Measurements from ENCODE around the gene HELQ.

HELQ gene

DNA sequence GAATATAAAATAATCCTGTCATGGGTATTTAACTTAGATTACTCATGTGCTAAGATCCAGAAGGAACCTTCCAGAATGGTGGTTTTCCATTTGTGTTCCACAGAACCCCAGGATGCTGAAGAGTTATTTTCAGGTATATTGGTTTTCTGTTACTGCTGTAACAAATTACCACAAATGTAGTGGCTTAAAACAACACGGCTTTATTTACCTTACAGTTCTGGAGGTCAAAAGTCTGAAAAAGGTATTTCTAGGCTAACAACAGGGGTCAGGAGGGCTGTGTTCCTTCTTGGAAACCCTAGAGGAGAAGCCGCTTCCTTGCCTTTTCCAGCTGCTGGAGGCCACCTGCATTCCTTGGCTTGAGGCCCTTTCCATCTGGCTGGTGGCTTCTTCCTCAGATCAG, 63.1 kb downstream of the HELQ start:
- H3K79me2 ChIP-seq (ENCODE audit: insufficient read depth, low read depth) = no peaks in the 10 kb centered on the region
- no peak overlapping the region for H3K4me2 ChIP-seq
- no peak overlapping the region for H3K27ac ChIP-seq
- no peaks in the 10 kb centered on the region for H4K20me1 ChIP-seq (ENCODE audit: insufficient read depth)
- no peaks in the 10 kb centered on the region for H3K27me3 ChIP-seq (ENCODE audit: insufficient read depth, low read depth)
- TF ChIP-seq, protein P1, sequence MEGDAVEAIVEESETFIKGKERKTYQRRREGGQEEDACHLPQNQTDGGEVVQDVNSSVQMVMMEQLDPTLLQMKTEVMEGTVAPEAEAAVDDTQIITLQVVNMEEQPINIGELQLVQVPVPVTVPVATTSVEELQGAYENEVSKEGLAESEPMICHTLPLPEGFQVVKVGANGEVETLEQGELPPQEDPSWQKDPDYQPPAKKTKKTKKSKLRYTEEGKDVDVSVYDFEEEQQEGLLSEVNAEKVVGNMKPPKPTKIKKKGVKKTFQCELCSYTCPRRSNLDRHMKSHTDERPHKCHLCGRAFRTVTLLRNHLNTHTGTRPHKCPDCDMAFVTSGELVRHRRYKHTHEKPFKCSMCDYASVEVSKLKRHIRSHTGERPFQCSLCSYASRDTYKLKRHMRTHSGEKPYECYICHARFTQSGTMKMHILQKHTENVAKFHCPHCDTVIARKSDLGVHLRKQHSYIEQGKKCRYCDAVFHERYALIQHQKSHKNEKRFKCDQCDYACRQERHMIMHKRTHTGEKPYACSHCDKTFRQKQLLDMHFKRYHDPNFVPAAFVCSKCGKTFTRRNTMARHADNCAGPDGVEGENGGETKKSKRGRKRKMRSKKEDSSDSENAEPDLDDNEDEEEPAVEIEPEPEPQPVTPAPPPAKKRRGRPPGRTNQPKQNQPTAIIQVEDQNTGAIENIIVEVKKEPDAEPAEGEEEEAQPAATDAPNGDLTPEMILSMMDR (conservative IDR thresholded peaks at IDR 0.05; ENCODE audit: low read depth, low read length) = no peak
- H2AFZ ChIP-seq (ENCODE audit: low read depth) = no peak overlapping the region
- H3K4me3 ChIP-seq (IDR thresholded peaks at IDR 0.05; ENCODE audit: insufficient read depth, low read depth, low read length) = no peak overlapping the region
- no peaks in the 10 kb centered on the region for H3K4me1 ChIP-seq (ENCODE audit: low read depth, poor library complexity, severe bottlenecking)
- no peak overlapping the region for H3K9ac ChIP-seq
- H3K36me3 ChIP-seq (ENCODE audit: insufficient read depth) = no peaks in the 10 kb centered on the region

DNA sequence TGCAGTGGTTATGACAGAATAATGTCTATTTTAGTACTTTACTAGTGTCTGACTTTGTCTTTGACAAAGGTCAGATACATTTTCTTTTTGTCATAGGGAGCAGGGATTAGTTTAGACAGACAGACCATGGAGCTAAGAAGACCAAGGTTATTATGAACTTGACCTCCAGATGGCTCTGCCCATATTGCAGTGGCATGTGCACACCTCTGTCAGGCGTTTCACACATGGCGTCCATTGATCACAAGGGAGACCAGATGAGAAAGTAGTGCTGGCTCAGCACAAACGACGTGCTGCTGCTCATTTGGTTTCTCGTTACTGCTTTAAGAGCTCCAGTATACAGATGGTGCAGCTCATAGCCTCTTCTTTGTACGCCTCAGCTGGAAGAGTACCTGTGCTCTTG, 64.7 kb downstream of the HELQ start:
- H3K9ac ChIP-seq = no peak overlapping the region
- no peaks in the 10 kb centered on the region for H4K20me1 ChIP-seq (ENCODE audit: insufficient read depth)
- TF ChIP-seq, protein P1 (conservative IDR thresholded peaks at IDR 0.05; ENCODE audit: low read depth, low read length) = no peak
- H3K4me2 ChIP-seq = no peak overlapping the region
- no peak overlapping the region for H3K27ac ChIP-seq
- H3K4me3 ChIP-seq (IDR thresholded peaks at IDR 0.05; ENCODE audit: insufficient read depth, low read depth, low read length) = no peak overlapping the region
- H3K27me3 ChIP-seq (ENCODE audit: insufficient read depth, low read depth) = no peaks in the 10 kb centered on the region
- no peaks in the 10 kb centered on the region for H3K4me1 ChIP-seq (ENCODE audit: low read depth, poor library complexity, severe bottlenecking)
- no peaks in the 10 kb centered on the region for H3K79me2 ChIP-seq (ENCODE audit: insufficient read depth, low read depth)
- H3K36me3 ChIP-seq (ENCODE audit: insufficient read depth) = no peaks in the 10 kb centered on the region
- no peak overlapping the region for H2AFZ ChIP-seq (ENCODE audit: low read depth)

DNA sequence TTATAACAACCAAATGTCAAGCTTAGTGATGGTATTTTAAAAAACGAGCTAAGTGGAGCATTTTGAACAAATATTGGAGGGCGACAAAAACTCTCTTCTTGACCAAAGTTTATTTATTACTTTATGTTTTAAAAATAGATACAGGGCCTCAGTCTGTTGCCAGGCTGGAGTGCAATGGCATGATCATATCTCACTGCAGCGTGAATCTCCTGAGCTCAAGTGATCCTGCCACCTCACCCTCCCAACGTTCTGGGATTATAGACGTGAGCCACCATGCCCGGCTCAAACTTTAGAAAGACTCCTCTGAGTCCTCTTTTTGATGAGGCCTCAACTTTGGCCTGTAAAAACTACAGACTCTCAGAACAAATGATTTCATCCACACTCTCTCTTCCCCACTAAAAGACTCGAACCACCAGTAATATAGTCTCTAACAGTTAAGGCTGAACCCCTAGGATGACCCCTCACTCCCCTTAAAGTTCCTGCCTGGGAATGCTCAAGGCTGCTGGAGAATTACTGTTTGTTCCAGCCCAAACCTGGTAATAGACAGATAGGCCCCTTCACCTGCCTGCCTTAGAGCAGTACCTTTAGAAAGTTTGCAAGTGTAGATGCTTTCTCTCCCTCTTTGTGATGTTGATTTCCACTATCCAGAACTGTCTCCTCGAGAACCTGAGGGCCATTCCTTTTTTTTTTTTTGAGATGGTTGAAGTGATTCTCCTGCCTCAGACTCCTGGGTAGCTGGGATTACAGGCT, 65.7 kb downstream of the HELQ start:
- no peaks in the 10 kb centered on the region for H4K20me1 ChIP-seq (ENCODE audit: insufficient read depth)
- H3K4me2 ChIP-seq = no peak overlapping the region
- H3K9ac ChIP-seq = no peak overlapping the region
- no peak overlapping the region for H3K4me3 ChIP-seq (IDR thresholded peaks at IDR 0.05; ENCODE audit: insufficient read depth, low read depth, low read length)
- no peaks in the 10 kb centered on the region for H3K36me3 ChIP-seq (ENCODE audit: insufficient read depth)
- H2AFZ ChIP-seq (ENCODE audit: low read depth) = no peak overlapping the region
- no peaks in the 10 kb centered on the region for H3K79me2 ChIP-seq (ENCODE audit: insufficient read depth, low read depth)
- H3K27me3 ChIP-seq (ENCODE audit: insufficient read depth, low read depth) = no peaks in the 10 kb centered on the region
- TF ChIP-seq, protein P1 (conservative IDR thresholded peaks at IDR 0.05; ENCODE audit: low read depth, low read length) = no peak
- H3K27ac ChIP-seq = no peak overlapping the region
- H3K4me1 ChIP-seq (ENCODE audit: low read depth, poor library complexity, severe bottlenecking) = no peaks in the 10 kb centered on the region

DNA sequence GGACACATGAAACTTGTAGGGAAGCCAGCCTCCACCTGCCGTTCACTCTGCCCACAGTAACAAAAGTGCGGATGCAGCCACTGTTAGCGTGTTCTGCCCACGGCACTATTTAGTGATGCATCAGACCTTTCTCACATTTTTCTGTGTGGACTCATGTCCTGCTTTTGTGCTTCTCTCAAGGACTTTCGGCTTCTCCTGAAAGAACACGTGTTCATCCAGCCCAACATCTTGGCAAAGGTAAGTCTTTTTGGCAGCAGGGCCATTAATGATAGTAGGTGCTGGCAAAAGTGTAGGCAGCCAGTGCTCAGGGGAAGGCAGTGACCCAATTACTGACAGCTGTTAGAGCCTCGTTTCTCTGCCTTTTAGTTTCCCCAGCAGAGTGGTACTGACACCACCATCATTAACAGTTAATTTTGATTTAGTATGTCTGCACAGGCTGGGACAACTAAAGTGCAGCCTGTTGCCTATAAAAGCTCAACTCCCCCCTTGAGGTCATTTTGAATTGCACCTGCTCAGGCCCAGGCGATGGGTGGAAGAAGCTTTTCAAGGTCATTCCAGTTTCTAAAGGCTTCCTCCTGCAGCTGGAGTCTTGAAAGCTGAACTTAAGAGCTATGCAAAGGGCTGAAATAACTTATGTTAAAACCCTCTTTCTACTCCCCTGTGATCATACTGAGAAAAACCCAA, 66.4 kb downstream of the HELQ start:
- H3K36me3 ChIP-seq (ENCODE audit: insufficient read depth) = no peaks in the 10 kb centered on the region
- H3K79me2 ChIP-seq (ENCODE audit: insufficient read depth, low read depth) = no peaks in the 10 kb centered on the region
- no peak overlapping the region for H3K9ac ChIP-seq
- H3K27ac ChIP-seq = no peak overlapping the region
- no peaks in the 10 kb centered on the region for H3K4me1 ChIP-seq (ENCODE audit: low read depth, poor library complexity, severe bottlenecking)
- H2AFZ ChIP-seq (ENCODE audit: low read depth) = no peak overlapping the region
- no peaks in the 10 kb centered on the region for H4K20me1 ChIP-seq (ENCODE audit: insufficient read depth)
- H3K4me3 ChIP-seq (IDR thresholded peaks at IDR 0.05; ENCODE audit: insufficient read depth, low read depth, low read length) = no peak overlapping the region
- no peak overlapping the region for H3K4me2 ChIP-seq
- H3K27me3 ChIP-seq (ENCODE audit: insufficient read depth, low read depth) = no peaks in the 10 kb centered on the region
- TF ChIP-seq, protein P1 (conservative IDR thresholded peaks at IDR 0.05; ENCODE audit: low read depth, low read length) = no peak
